ENCODE data around the gene SPATA20.

Gene SPATA20

GRCh38 chr17:50563092-50563511 lies 16.1 kb downstream of the SPATA20 start:
- Histone ChIP-seq H3K4me2 (ENCODE audit: insufficient read depth, low read length) (no peak overlapping the region), H3K27me3 (ENCODE audit: insufficient read depth, low read length, poor library complexity) (peaks cover 28% of the 10 kb centered on the region), H3K36me3 (ENCODE audit: insufficient read depth, low read length) (no peaks in the 10 kb centered on the region), H3K4me1 (ENCODE audit: insufficient read depth, low read length) (no peaks in the 10 kb centered on the region), H3K9ac (ENCODE audit: low read depth, low read length) (no peak overlapping the region), H2AFZ (ENCODE audit: low read depth, low read length) (no peak overlapping the region), H3K4me3 (ENCODE audit: low read depth in 1 of 2, low read length in 2 of 2) (no peak overlapping the region), H3K9me3 (ENCODE audit: insufficient read depth, low read length, severe bottlenecking) (no peaks in the 10 kb centered on the region), H3K27ac (ENCODE audit: low read length) (no peak overlapping the region), H3K79me2 (ENCODE audit: insufficient read depth, low read length) (no peaks in the 10 kb centered on the region), H4K20me1 (ENCODE audit: insufficient read depth, low read length) (peaks cover 9% of the 10 kb centered on the region; the same call in 1 of the 2 replicates)
- DNase-seq (no peak), ATAC-seq (ENCODE audit: insufficient read depth, low read depth) (no peak)
- peak; percentile 26 for TF ChIP-seq CTCF (IDR thresholded peaks at IDR 0.05; ENCODE audit: borderline replicate concordance, extremely low read depth, low read length, poor library complexity, severe bottlenecking)
- TF ChIP-seq EZH2 (IDR thresholded peaks at IDR 0.05; ENCODE audit: borderline replicate concordance, low read depth, low read length, severe bottlenecking) = no peak

GRCh38 chr17:50564916-50565315 lies 17.9 kb downstream of the SPATA20 start:
- ATAC-seq (ENCODE audit: insufficient read depth, low read depth) (no peak), DNase-seq (no peak)
- no peaks in the 10 kb centered on the region for H3K4me1 ChIP-seq (ENCODE audit: insufficient read depth, low read length)
- H3K9ac ChIP-seq (ENCODE audit: low read depth, low read length) = no peak overlapping the region
- no peak overlapping the region for H3K27ac ChIP-seq (ENCODE audit: low read length)
- no peaks in the 10 kb centered on the region for H3K36me3 ChIP-seq (ENCODE audit: insufficient read depth, low read length)
- no peak for TF ChIP-seq EZH2 (IDR thresholded peaks at IDR 0.05; ENCODE audit: borderline replicate concordance, low read depth, low read length, severe bottlenecking)
- no peak for TF ChIP-seq CTCF (IDR thresholded peaks at IDR 0.05; ENCODE audit: borderline replicate concordance, extremely low read depth, low read length, poor library complexity, severe bottlenecking)
- H3K4me2 ChIP-seq (ENCODE audit: insufficient read depth, low read length) = no peak overlapping the region
- H3K27me3 ChIP-seq (ENCODE audit: insufficient read depth, low read length, poor library complexity) = peaks cover 28% of the 10 kb centered on the region
- H4K20me1 ChIP-seq (ENCODE audit: insufficient read depth, low read length) = peaks cover 6% of the 10 kb centered on the region; the same call in 1 of the 2 replicates
- H3K79me2 ChIP-seq (ENCODE audit: insufficient read depth, low read length) = no peaks in the 10 kb centered on the region
- no peak overlapping the region for H2AFZ ChIP-seq (ENCODE audit: low read depth, low read length)
- no peaks in the 10 kb centered on the region for H3K9me3 ChIP-seq (ENCODE audit: insufficient read depth, low read length, severe bottlenecking)
- no peak overlapping the region for H3K4me3 ChIP-seq (ENCODE audit: low read depth in 1 of 2, low read length in 2 of 2)

GRCh38 chr17:50565402-50566350 lies 18.7 kb downstream of the SPATA20 start:
- ATAC-seq (ENCODE audit: insufficient read depth, low read depth) (no peak), DNase-seq (no peak)
- H3K27ac ChIP-seq (ENCODE audit: low read length) = no peak overlapping the region
- no peaks in the 10 kb centered on the region for H3K36me3 ChIP-seq (ENCODE audit: insufficient read depth, low read length)
- no peak overlapping the region for H3K9ac ChIP-seq (ENCODE audit: low read depth, low read length)
- H3K4me1 ChIP-seq (ENCODE audit: insufficient read depth, low read length) = no peaks in the 10 kb centered on the region
- H4K20me1 ChIP-seq (ENCODE audit: insufficient read depth, low read length) = peaks cover 6% of the 10 kb centered on the region; the same call in 1 of the 2 replicates
- H3K9me3 ChIP-seq (ENCODE audit: insufficient read depth, low read length, severe bottlenecking) = no peaks in the 10 kb centered on the region
- no peaks in the 10 kb centered on the region for H3K79me2 ChIP-seq (ENCODE audit: insufficient read depth, low read length)
- no peak overlapping the region for H3K4me3 ChIP-seq (ENCODE audit: low read depth in 1 of 2, low read length in 2 of 2)
- TF ChIP-seq EZH2 (IDR thresholded peaks at IDR 0.05; ENCODE audit: borderline replicate concordance, low read depth, low read length, severe bottlenecking) = no peak
- no peak for TF ChIP-seq CTCF (IDR thresholded peaks at IDR 0.05; ENCODE audit: borderline replicate concordance, extremely low read depth, low read length, poor library complexity, severe bottlenecking)
- H3K4me2 ChIP-seq (ENCODE audit: insufficient read depth, low read length) = no peak overlapping the region
- H3K27me3 ChIP-seq (ENCODE audit: insufficient read depth, low read length, poor library complexity) = peaks cover 28% of the 10 kb centered on the region
- no peak overlapping the region for H2AFZ ChIP-seq (ENCODE audit: low read depth, low read length)
